Activated naive CD4-positive, alpha-beta T cell (primary cell): Measurements from ENCODE around the gene PUS3.
"Not testable (repeated sequence)": the region's sequence is repeated elsewhere in the genome, so short reads cannot be mapped to it uniquely, and the experiment has no call there.

Experiments used
- DNase-seq, 4 experiments: peaks; one replicate each; lab custom pipeline; 2025; lab: John Stamatoyannopoulos, UW

Gene PUS3

GRCh38 chr11:125865354-125865753 is 37.7 kb downstream of the PUS3 start:
- DNase-seq: not testable (repeated sequence)

- DNase-seq: not testable (repeated sequence)
Measured at GRCh38 chr11:125862786-125863185, 40.2 kb downstream of the PUS3 start.

GRCh38 chr11:125857670-125858069 is 45.3 kb downstream of the PUS3 start:
- not testable (repeated sequence) for DNase-seq

- DNase-seq: no peak
Measured at GRCh38 chr11:125846188-125846587, 56.8 kb downstream of the PUS3 start.
